HG03521 (cell line): ENCODE results near the gene ESPNL.

Source experiments
- ATAC-seq: cut with Tn5 transposase; IDR thresholded peaks from one replicate; pipeline ENCODE4 v1.9.1; 2021; ENCODE audit warnings: mild to moderate bottlenecking, moderate library complexity; ENCODE audit not compliant: unreplicated experiment

Gene ESPNL

DNA sequence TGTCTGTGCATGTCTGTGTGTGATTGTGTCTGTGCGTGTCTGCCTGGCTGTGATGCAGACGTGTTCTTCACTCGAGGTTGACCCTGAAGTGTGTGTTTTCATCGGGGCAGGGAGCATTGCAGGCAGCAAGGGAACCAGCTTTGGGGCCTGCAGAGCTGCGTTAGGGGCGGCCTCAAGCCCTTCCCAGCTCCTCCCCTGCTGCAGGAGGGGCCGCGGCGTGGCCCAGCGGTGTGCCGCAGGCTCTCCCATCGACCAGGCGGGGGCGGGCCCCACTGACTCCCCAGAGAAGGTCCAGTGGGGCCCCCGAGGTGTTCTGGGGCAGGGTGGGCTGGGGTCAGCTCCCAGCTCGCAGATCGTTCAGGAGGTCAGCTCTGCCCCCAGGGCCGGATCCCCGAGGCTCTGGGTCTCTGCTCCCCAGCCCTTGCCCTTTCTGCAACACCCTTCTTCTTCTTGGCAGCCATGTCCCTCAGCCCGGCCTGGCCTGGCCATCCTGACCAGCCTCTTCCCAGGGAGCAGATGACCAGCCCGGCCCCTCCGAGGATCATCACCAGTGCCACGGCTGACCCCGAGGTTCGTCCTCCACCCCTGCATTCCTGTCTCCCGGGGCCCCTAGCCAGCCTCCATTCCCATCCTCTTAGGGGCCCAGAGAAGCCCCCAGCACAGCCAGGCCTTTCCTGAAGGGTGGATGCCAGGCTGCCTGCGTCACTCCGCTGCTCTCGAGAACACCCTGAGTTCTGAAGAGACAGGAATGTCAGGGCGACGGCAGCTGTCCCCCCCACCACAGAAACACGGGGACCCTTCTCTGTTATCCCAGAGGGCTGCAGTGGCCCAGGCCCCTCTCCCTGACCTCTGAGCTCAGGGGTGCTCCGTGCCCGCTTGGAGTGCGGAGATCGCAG lies 27.3 kb downstream of the ESPNL start:
- no peak for ATAC-seq

DNA sequence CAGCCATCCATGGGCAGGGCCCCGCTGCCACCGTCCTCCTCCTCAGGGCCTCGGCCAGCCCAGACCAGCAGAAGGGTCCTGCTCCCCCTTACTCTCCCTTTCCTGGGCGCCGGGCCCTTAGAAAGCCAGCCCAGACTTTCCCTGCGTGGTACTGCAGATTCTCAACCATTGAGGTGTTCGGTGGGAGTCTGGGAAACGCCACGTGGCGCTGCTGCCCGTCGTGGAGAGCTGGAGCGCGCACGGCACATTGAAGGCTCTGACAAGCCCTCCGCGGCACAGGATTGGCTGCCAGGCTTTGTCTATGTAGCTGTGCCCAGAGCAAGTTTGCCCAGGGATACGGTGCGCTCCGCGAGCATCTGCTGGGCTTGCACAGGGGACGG lies 27.9 kb downstream of the ESPNL start:
- no peak for ATAC-seq

DNA sequence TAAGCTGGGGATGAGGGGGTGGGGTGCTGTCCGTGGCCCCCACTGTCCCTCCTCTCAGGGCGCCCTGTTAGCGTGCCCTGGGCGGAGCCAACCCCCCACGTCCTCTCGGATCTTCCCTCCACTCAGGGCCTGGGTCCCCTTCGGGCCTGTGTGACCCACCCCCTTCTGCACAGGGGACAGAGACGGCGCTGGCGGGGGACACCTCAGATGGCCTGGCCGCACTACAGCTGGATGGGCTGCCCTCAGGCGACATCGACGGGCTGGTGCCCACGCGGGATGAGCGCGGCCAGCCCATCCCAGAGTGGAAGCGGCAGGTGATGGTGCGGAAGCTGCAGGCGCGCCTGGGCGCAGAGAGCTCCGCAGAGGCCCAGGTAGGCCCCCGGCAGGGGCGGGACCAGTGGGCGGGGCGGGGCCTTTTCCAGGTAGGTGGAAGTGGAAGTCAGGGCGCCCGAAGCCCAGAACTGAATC lies 28.4 kb downstream of the ESPNL start:
- no peak for ATAC-seq

DNA sequence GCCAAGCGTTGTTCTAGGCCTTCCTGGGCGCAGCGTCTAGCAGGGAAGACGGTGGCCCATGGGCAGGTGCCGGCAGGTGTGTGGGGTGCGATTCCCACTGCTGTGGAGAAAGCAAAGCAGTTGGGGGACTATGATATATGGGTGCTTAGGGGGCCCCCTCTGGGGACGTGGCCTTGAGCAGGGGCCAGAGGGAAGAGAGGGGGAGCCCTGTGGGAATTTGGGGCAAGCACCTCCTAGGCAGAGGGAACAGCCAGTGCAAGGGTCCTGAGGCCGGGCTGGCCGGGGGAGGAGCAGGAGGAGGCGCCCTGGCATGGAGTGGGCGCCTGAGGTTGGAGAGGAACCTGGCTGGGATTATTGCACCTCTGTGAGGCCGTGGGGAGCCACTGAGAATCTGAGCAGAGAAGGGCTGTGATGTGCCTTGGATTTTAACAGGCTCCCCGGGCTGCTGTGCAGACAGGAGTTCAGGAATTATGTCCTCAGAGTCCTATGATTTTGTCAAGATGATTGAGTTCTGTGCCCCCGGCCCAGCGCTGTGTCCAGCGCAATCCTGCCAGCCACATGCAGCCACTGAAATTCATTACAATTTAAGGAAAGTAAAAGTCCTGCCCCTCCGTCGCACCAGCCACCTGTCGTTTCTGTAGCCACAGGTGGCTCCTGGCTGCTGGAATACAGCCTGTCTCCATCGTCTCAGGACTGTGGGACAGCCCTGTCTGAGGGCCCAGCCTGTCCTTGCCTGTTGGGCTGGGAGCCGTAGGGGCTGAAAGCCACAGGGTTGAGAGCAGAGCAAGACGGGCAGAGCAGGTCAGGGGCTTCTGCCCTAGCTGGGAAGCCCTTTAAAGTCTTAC lies 29.2 kb downstream of the ESPNL start:
- ATAC-seq: no peak

DNA sequence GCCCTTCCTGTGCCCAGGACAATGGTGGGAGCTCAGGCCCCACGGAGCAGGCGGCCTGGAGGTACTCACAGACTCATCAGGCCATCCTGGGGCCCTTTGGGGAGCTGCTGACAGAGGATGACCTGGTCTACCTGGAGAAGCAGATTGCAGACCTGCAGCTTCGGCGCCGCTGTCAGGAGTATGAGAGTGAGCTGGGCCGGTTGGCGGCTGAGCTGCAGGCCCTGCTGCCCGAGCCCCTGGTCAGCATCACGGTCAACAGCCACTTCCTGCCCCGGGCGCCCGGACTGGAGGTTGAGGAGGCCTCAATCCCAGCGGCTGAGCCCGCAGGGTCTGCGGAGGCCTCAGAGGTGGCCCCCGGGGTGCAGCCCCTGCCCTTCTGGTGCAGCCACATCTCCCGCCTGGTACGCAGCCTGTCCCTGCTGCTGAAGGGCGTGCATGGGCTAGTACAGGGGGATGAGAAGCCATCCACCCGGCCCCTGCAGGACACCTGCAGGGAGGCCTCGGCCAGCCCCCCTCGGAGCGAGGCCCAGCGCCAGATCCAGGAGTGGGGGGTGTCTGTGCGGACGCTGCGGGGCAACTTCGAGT lies 30.1 kb downstream of the ESPNL start:
- ATAC-seq: no peak

DNA sequence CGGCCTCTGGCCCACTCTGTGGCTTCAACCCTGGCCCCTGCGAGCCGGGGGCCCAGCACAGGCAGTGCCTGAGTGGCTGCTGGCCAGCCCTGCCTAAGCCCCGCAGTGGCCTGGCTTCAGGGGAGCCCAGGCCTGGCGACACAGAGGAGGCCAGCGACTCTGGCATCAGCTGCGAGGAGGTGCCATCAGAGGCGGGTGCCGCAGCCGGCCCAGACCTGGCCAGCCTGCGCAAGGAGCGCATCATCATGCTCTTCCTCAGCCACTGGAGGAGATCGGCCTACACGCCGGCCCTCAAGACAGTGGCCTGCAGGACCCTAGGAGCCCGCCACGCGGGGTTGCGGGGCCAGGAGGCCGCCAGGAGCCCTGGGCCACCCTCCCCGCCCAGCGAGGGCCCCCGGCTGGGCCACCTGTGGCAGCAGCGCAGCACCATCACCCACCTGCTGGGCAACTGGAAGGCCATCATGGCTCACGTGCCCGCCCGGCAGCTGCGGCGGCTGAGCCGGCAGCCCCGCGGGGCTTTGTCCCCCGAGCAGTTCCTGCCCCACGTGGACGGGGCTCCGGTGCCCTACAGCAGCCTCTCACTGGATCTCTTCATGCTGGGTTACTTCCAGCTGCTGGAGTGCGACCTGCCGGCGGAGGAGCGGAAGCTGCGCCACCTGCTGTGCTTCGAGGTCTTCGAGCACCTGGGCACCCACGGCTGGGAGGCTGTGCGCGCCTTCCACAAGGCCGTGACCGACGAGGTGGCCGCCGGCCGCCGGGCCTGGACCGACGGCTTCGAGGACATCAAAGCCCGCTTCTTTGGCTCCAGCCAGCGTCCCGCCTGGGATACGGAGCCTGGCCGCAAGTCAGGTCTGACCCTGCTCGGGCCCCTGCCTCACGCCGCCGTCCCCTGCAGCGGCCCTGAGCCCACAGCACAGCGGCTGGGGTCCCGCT lies 30.8 kb downstream of the ESPNL start:
- no peak for ATAC-seq

DNA sequence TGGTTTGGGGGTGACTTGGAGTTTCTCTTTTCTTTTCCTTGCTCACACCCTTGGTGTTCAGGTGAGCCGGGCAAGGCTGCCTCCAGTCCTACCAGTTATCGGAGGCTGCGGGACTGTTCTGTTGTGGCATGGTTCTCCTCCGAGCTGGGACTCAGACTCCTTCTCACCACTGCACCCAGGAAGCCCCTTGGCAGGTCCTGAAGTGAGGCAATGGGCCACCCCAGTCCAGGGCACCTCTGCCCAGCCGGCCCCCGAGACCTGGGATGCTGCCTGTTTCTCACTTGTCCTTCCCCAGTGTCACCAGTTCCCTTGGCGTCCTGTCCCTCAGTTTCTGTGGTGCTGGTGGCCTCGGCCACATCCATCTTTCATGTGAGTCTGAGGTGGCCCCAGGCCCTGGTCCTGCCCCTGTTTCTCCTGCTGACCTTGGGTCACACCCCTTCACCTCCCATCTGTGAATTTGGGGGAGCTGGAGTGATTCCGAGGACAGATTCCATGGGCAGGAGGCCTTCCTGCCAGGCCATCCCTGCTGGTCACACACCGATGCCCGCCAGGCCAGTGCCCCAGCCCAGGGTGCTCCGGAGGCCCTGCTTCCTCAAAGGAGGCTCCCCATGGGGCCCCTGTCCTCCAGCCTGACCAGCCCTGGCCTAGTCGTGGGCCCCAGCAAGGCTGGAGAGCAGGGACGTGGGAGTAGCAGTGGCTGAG lies 31.8 kb downstream of the ESPNL start:
- ATAC-seq: no peak

DNA sequence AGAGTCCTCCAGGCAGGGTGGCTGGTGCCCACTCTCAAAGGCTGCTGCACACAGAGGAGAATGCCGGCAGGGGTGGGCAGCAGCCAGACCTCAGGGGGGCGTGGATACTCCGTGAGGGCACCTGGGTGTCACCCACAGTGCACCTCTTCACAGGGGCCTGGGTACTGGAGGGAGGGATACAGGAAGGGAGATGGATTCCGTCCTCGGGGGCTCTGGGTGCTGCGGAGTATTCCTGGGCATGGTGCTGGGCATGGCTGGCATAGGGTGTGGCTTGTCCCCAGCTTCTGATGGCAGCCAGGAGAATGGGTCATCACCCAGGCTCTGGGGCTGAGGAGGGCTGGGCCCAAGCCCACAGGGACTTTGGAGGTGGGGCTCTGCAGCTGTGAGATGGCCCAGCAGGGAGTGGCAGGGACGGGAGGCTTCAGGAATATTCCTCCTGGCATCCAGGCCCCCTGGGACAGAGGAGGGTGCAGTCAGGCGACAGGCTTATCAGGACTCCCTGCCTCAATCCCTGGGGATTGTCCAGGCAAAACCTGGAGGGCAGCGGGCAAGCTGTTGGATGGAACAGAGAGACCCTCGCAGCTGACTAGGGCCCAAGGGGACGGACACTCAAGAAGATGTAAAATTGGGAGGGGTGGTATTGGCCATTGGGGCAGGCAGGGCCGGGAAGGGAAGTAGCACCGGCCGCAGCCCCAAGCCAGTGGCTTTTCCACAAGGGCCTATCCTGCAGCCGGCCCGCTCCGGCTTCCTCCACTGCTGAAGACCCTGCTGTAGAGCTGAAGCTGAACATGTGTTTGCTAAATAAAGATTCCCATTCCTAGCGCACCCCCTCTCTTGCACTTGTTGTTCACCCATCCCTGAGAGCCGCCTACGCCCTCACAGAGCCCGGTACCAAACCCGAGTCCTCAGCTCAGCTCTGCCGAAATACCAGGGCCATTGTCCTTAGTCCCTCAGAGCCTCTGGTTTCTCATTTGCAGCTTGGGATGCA lies 32.6 kb downstream of the ESPNL start:
- ATAC-seq: no peak

DNA sequence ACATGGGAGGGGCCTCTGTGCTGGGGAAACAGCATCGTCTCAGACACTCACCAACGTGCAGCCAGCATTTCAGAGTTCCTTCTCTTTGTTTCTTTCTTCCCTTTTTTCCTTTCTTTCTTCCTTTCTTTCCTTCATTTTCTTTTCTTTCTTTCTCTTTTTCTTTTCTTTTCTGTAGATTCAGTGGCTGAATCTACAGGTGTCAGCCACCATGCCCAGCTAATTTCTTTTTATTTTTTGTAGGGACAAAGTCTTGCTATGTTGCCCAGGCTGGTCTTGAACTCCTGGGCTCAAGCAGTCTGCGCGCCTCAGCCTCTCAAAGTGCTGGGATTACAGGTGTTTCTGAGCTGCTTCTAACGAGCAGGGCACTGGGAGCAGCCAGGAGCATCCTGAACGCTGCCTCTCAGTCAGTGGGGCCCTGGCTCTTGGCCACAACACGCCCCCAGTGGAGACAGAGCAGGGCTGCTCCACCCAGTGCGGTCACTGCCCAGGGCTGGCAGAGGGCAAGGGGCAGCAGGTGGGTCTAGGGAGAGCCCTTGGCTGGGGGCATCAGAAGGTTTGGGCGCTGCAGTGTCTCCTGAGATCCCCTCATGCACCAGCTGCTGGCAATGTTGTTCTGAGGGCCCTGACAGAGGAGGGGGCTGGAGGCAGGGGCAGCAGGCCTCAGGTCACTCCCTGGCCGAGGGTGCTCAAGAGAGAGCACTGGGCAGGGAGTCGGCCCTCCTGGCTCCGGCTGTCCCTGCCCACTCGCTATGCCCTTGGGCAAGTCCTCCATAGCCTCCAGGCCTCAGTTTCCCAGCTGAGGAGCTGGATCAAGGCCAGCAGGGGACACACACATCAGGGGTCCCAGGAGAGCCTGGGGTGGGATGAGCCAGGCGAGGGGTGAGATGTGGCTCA lies 33.6 kb downstream of the ESPNL start:
- ATAC-seq: no peak

DNA sequence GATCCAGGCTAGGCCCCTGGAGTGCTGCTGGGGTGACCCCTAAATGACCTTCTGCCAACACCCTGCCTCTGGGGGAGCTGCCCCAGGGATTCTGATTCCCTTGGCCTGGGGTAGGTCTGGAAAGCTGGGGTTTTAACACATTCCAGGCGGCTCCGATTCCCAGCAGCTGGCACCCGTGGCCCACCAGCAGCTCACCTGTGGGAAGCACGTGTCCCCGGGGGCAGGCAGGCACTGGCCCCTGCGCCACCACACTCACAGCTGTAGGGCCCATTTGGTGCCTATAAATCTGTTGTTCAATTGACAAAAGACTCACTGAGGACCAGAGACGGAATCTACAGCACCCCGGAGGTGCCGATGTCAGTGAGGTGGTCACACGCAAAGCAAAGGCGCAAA lies 34.2 kb downstream of the ESPNL start:
- ATAC-seq: no peak

DNA sequence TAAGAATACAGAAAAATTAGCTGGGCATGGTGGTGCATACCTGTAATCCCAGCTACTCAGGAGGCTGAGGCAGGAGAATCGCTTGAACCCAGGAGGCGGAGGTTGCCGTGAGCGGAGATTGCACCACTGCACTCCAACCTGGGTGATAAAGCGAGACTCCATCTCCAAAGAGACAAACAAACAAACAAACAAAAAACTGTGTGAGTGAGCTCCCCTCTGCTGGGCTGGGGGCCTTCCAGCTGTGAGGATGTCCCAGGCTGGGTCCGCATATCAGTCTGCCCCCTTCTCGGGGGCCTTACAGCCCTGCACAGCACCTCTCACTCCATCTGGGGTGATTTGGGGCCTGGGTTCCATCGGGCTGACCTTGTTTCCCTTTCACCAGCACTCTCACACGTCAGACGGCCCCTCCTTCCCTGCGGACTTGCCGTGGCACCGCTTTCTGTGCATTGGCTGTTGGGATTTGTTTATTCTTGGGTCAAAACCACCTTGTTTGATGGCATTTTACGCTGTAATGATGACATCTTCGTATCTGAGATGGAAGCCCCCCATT lies 35.5 kb downstream of the ESPNL start:
- no peak for ATAC-seq

DNA sequence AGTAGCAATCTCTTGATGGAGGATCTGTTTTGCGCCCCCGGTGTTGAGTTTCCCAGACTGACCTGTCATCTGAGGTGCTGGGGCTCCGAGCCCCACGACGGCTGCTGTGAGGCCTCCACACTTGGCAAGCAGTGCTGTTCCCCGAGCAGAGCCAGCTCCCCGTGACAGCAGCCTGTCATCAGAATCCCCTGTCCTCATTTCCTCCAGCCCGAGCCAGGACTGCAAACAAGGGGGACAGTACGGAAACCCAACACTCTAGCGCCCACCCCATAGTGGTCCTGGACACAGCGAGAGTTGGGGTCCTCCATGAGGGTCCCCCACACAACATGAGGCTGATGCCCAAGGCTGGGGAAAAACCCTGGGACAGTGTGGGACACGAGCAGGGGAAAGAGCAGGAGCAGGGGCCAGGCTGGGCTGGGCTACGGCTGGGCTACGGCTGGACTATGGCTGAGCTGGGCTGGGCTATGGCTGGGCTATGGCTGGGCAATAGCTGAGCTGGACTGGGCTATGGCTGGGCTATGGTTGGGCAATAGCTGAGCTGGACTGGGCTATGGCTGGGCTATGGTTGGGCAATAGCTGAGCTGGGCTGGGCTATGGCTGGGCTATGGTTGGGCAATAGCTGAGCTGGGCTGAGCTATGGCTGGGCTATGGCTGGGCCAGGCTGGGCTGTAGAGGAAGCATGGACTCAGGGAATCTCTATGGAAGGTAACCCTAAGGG lies 36.8 kb downstream of the ESPNL start:
- ATAC-seq: no peak

DNA sequence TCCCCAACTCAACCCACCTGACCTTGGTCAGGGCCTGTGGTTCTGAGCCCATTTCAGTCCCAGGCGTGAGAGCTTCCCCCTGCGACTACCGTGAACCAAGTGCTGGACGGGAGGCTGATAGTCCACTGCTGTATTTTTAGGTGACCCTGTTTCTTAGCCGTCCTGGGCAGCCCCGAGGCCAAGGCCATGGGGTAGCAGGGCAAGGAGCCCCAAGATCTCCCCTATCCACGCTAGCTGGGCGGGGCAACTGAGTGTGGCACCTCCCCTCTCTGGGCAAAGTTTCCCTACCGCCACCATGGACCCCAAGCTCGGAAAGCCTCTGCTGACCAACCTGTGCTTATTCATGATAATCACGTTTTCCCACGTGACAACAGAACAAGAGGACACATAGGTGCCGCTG lies 37.7 kb downstream of the ESPNL start:
- no peak for ATAC-seq

DNA sequence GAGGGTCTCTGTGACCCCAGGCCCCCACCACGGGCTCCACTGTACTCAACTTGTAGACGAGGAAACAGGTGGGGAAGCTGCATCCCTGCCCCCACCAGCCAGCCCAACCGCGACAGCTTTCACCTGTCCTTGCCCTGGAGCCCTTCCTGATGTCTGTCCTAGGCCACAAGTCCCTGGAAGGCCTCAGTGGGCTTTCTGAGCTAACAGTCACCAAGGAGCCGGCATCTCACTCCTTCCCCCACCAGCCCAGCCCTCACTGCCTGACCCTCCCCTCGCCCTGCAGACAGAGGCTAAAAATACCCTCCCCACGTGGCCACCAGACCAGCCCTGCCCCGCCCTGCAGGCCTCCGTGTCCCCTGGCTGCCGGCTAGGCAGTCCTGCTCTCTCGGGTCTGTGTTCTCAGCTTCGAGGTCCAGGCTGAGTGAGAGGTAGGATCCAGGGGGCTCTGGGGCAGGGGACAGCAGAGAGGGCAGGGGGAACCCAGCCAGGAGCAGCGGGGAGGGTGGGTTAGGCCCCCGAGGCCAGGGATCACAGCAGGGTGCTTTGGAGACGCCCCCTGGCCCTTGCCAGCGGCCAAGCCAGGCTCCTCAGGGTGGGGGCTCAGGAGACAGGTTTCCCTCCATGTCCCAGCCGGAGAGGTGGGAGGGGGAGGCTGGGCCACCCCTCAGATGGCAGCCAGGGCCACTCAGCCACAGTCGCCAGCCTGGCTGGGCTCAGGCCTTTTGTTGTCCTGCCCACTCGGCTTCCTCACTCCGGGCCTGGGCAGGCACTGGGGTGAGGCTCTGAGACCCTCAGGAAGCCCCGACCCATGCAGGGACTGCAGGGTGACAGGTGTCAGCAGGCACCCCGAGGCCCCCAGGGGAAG lies 38.4 kb downstream of the ESPNL start, which contains the start of gene KLHL30:
TSS of gene KLHL30 (plus strand) at position 338 of the 865 bp plus-strand sequence. CDS start 2,087 bp downstream, outside the sequence.
- ATAC-seq: no peak

DNA sequence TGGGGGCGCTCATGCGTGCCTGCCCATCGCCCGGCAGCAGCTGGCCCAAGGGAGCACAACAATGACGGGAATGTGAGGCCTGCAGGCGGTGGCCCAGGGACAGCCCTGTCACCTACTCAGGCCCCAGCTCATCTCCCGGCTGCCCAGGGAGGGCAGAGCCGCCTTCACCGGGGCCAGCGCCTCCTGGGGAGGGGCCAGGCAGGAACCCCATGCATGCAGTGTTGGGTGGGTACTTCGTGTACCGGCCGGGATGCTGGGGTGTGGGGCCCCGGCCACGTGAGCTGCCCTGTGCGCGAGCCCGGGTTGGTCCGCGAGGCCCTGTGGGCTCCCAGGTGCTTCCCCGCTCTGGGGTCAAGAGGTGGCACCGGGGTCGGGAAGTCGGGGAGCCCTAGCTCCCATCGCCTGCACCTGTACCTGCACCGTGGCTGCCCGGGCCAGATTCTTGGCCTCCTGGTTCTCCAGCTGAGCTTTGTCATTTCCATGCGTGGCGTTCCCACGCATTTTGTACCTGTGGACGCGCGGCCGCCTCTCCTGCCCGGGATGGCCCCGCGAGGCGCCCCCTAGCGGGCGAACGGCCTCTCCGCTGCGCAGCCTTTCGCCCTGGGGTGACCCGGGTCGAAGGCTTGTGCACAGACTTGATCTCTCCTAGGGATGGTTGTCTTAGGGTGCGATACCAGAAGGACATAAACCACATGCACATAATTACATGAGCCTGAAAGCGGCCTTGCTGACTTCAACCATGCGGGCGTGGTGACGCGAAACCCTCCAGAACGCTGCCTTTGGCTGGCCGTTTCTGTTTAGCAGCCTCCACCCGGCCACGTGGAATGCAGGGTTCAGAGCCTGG lies 39.3 kb downstream of the ESPNL start:
- ATAC-seq: no peak
